ENCODE measurements around the gene LBP.

Gene LBP

DNA sequence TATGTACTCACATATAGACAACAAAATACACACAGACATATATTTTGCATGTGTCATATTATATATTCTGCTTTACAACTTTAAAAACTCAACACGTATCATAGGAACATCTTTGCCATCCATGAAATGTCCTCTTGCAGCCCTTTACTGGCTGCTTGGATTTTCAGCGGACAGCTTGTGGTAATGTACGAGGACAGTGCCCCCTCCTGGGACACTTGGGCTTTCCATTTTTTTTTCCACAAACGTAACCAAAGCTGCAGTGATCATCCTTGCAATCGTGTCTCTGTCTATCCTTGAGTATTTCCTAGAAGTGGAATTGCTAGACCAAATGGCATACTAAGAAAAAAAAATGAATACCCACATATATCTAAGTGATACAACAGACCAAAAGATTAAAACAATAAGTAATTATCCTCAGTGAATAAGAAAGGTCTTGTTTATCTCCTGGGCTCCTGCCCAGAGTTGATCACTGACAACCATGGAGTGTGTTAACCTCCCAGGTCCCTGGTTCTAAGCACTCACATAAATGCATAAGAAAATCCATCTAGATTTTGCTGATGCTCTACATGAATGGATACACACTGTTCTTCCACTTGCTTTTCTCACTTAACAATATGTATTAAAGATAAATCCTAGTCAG, 24.2 kb upstream of the LBP start:
- TF ChIP-seq, protein P1, sequence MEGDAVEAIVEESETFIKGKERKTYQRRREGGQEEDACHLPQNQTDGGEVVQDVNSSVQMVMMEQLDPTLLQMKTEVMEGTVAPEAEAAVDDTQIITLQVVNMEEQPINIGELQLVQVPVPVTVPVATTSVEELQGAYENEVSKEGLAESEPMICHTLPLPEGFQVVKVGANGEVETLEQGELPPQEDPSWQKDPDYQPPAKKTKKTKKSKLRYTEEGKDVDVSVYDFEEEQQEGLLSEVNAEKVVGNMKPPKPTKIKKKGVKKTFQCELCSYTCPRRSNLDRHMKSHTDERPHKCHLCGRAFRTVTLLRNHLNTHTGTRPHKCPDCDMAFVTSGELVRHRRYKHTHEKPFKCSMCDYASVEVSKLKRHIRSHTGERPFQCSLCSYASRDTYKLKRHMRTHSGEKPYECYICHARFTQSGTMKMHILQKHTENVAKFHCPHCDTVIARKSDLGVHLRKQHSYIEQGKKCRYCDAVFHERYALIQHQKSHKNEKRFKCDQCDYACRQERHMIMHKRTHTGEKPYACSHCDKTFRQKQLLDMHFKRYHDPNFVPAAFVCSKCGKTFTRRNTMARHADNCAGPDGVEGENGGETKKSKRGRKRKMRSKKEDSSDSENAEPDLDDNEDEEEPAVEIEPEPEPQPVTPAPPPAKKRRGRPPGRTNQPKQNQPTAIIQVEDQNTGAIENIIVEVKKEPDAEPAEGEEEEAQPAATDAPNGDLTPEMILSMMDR (conservative IDR thresholded peaks at IDR 0.05), result peak; percentile 88
- no peak overlapping the region for H3K27ac ChIP-seq

DNA sequence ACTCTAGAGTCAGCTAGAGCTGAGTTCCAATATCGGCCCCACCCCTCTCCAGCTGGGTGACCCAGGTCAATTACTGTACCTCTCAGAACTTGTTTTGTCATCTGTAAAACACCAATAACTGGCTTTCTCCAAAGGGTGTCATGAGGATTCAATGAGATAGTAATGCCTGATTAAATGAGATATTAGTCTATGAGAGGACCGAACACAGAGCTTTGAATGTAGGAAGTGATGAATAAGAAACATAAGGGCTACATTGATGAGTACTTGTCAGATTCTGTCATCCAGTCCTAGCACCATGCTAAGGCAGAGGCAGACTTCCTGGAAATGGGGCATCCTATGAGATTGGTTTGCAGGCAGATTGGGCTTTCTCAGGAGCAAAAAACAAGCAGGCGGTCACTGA, 22.1 kb upstream of the LBP start:
- TF ChIP-seq, protein P1 (conservative IDR thresholded peaks at IDR 0.05), result no peak
- H3K27ac ChIP-seq, result no peak overlapping the region

DNA sequence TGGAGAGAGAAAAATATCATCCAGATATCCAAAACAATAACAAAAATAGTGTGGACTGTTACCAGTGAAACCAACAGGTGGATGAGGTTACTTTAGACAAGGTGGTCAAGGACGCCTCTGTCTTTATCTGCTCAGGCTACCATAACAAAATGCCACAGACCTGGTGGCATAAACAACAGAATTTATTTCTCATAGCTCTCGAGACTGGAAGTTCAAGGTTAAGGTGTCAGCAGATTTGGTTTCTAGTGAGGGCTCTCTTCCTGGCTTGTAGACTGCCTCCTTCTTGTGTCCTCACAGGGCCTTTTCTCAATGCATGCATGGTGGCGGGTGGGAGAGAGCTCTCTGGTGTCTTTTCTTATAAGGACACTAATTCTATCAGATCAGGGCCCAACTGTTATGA, 21.1 kb upstream of the LBP start:
- no peak overlapping the region for H3K27ac ChIP-seq
- TF ChIP-seq, protein P1 (conservative IDR thresholded peaks at IDR 0.05), result no peak

DNA sequence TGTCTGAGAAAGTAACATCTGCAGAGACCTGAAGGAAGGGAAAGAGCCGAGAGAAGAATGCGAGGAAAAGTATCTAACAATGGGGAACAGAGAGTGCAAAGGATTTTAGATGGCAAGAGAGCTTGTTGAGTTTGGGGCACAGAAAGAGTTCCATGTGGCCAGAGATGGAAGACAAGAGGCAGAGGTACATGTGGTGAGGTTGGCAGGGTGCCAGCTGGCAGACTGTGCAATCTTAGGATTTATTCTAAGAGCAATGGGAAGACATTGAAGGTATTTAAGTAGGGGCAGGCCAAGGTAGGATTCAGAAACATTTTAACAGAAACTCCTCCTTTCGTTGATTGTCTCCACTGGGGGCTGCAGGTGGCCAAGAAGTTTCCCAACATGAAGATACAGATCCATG, 20.4 kb upstream of the LBP start:
- TF ChIP-seq, protein P1 (conservative IDR thresholded peaks at IDR 0.05), result no peak
- no peak overlapping the region for H3K27ac ChIP-seq

DNA sequence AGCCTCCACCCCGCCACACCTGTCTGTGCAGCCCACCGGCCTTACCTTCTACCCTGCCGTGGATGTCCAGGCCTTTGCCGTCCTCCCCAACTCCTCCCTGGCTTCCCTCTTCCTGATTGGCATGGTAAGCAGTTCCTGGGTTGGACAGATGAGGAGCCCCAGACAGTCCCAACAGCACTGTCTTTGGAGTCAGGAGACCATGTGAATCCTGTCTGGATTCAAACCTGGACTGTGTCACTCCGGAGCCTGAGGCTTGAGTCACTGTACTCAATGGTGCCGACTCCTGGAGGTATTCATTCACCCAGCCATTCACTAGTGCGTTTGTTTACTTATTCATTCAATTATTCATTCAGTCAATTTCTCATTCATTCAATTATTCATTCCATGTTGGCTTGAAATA, 20.0 kb upstream of the LBP start:
- H3K27ac ChIP-seq, result no peak overlapping the region
- TF ChIP-seq, protein P1 (conservative IDR thresholded peaks at IDR 0.05), result no peak

DNA sequence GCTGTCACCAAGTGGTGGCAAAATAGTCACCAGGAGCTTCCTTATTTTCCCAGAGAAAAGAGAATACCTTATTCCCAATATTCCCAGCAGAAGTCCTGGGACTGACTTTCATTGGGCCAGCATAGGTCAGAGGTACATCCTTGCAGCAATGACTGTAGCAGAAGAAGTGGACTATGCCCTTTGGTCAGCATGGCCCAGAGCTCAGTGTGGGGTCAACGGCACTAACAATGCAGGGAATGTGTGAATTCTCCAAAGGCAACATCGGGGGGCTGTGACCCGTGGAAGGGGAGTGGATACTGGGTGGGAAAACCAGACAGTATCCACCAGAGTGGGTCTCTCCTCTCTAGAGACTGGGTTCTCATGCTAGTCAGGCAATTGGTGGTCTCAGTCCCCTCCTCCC, 15.6 kb upstream of the LBP start:
- TF ChIP-seq, protein P1 (conservative IDR thresholded peaks at IDR 0.05), result no peak

DNA sequence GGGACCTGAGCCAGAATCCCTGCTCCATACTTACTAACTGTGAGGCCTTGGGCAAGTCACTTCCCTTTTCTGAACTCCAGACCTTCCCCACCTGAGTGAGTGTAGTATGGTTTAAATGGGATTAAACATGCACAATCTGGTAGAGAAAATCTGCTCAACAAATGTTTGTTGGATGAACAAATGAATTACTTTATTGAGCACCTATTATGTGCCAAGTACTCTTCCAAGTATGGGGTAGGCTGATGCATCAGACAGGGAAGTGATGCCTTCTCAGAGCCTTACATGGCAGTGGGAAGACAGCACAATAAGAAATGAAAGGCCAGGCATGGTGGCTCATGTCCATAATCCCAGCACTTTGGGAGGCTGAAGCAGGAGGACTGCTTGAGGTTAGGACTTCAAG, 15.0 kb upstream of the LBP start:
- no peak overlapping the region for H3K27ac ChIP-seq
- TF ChIP-seq, protein P1 (conservative IDR thresholded peaks at IDR 0.05), result no peak

More for the DNA sequence above, 15.6 kb upstream of the LBP start:
- H3K27ac ChIP-seq, result no peak overlapping the region

All from VCaP (cell line).